ENCODE results near the gene CHST10. TPM values are rescaled to one million over a fixed set of nuclear protein-coding genes. Genes with fewer than 3 reads are reported as not detected.

The CHST10 gene
- total and polyA plus RNA-seq, 8 donors = 2.4 to 67.1 (median 3.5) TPM; not detected in 2

- H3K27ac ChIP-seq = no peak overlapping the region
- H3K4me3 ChIP-seq = no peak overlapping the region
- intact Hi-C loops (cut with DNase I; ENCODE audit: low total_unique reads) = loop anchor here (5.0 kb wide), 1 partner anchor 121 kb away; no protein-coding TSS in a partner anchor
- 64 to 71% (median 69%) methylated on average over 3 of the region's 3 CpGs for WGBS, 5 donors
- H3K4me1 ChIP-seq = peaks cover 0 to 7% (median 0%) of the 10 kb centered on the region in 4 donors
- H3K36me3 ChIP-seq = no peaks in the 10 kb centered on the region
- TF ChIP-seq EP300 (IDR thresholded peaks at IDR 0.05) (no peak), CTCF (IDR thresholded peaks at IDR 0.05) (no peak), POLR2A (IDR thresholded peaks at IDR 0.05) (no peak), POLR2AphosphoS5 (IDR thresholded peaks at IDR 0.05) (no peak)
- DNase-seq = peak in 1 of 2 donors; percentile 16
- H3K9me3 ChIP-seq = no peaks in the 10 kb centered on the region
- H3K27me3 ChIP-seq = no peaks in the 10 kb centered on the region
These were observed 34.2 kb downstream of the CHST10 start for GRCh38 chr2:100383306-100383705.

DNA sequence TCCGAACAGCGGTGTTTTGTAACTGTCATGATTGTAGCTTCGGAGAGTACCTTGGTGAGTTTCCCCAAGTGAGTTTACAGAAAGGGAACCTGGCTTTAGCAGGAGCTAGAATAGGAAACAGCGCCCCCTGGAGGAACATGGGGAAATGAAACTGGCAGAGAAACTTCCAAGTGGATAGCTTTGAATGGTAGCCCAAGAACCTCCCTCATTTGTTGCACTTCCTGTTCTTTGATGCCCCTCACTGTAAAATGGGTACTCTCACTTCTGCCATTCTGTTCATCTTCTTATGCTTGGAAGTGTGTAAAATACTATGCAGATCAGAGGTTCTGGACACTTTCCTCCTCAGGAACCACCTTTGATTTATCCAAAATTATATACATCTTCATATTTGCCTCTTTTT, 36.2 kb downstream of the CHST10 start:
- H3K4me3 ChIP-seq = no peak overlapping the region
- intact Hi-C loops (cut with DNase I; ENCODE audit: low total_unique reads) = loop anchor here (5.0 kb wide), 1 partner anchor 119 kb away; no protein-coding TSS in a partner anchor
- WGBS, 5 donors = 8 to 29% (median 22%) methylated on average over 4 of the region's 4 CpGs
- H3K27me3 ChIP-seq = no peaks in the 10 kb centered on the region
- H3K36me3 ChIP-seq = no peaks in the 10 kb centered on the region
- peaks cover 0 to 7% (median 0%) of the 10 kb centered on the region in 4 donors for H3K4me1 ChIP-seq
- peak; percentile 88 to 89 for DNase-seq
- no peaks in the 10 kb centered on the region for H3K9me3 ChIP-seq
- H3K27ac ChIP-seq = no peak overlapping the region
- no peak for TF ChIP-seq POLR2A (IDR thresholded peaks at IDR 0.05)
- TF ChIP-seq CTCF (IDR thresholded peaks at IDR 0.05) = peak in 5 of 7 experiments; percentile 83 to 94 (median 86)

DNA sequence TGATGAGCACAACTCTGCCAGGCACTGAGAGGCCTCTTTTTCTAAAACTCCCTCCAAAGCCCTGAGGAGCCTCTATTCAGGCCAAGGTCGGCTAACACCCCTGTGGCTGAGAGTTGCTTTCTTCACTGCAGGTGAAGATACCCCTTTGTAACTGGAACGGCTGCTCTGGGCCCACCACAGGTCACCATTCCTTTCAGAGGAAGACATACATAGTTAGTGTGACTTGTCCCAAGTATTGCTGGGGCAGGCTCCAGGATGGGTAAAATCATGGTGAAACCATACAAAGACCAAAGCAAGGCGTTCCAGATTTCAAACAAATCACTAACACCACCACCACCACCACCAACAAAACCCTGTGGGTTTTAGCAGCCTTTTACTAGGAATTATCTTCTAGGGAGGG, 36.8 kb downstream of the CHST10 start:
- no peak for TF ChIP-seq POLR2A (IDR thresholded peaks at IDR 0.05)
- no peak for TF ChIP-seq CTCF (IDR thresholded peaks at IDR 0.05)
- TF ChIP-seq EP300 (IDR thresholded peaks at IDR 0.05) = no peak
- no peak for DNase-seq
- WGBS, 5 donors = 84 to 87% (median 85%) methylated on average over 3 of the region's 3 CpGs
- Histone ChIP-seq H3K4me1 (peaks cover 0 to 7% (median 0%) of the 10 kb centered on the region in 4 donors), H3K9me3 (no peaks in the 10 kb centered on the region), H3K27me3 (no peaks in the 10 kb centered on the region), H3K4me3 (no peak overlapping the region), H3K36me3 (no peaks in the 10 kb centered on the region), H3K27ac (no peak overlapping the region)
- intact Hi-C loops (cut with DNase I; ENCODE audit: low total_unique reads) = loop anchor here (5.0 kb wide), 1 partner anchor 118 kb away; no protein-coding TSS in a partner anchor

DNA sequence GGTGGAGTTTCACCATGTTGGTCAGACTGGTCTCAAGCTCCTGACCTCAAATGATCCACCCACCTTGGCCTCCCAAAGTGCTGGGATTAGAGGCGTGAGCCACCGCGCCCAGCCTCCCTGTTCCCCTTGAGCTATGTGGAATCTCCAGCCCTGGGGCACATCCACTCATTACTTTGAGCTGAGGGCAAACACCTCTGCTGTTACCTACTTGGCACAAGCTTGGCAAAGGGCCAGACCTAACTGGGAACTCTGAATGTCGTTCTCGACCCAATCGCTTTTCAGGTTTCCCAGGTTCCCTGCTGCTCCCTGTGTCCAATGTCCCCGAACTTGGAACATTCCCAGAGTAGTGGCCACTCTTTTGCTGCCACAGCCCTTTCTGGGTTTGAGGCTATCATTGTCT, 40.6 kb downstream of the CHST10 start:
- H3K4me1 ChIP-seq = peaks cover 0 to 7% (median 0%) of the 10 kb centered on the region in 4 donors
- WGBS, 5 donors = 72 to 84% (median 74%) methylated on average over 7 of the region's 7 CpGs
- H3K9me3 ChIP-seq = peaks cover 0 to 7% (median 5%) of the 10 kb centered on the region in 4 donors
- TF ChIP-seq CTCF (IDR thresholded peaks at IDR 0.05) (no peak), POLR2A (IDR thresholded peaks at IDR 0.05) (no peak), EP300 (IDR thresholded peaks at IDR 0.05) (no peak), POLR2AphosphoS5 (IDR thresholded peaks at IDR 0.05) (no peak)
- no peaks in the 10 kb centered on the region for H3K27me3 ChIP-seq
- no peak overlapping the region for H3K27ac ChIP-seq
- intact Hi-C loops (cut with DNase I; ENCODE audit: low total_unique reads) = no loop called here
- no peak overlapping the region for H3K4me3 ChIP-seq
- no peaks in the 10 kb centered on the region for H3K36me3 ChIP-seq
- no peak for DNase-seq

All from stomach (tissue), 9 donors.